A549 (cell line): ENCODE measurements around the gene MAPT.

Experiments
- CEBPB ChIP-seq, 2 experiments: fragments of >200 bp in 1 of 2; sonication (Bioruptor Twin) in 1 of 2; formaldehyde crosslinking in 1 of 2; IDR thresholded peaks; 2 replicates each; pipeline ENCODE4 v1.6.1; 2012 to 2016
- CTCF ChIP-seq: fragments of >200 bp; sonication (Bioruptor Twin); formaldehyde crosslinking; IDR thresholded peaks from 3 replicates; pipeline ENCODE4 v1.5.1; 2016
- E2F6 ChIP-seq: IDR thresholded peaks from 2 replicates; pipeline ENCODE4 v1.6.1; 2012; ENCODE audit warnings: low read depth, borderline replicate concordance
- KDM1A ChIP-seq: fragments of 200-600 bp; sonication (generic); IDR thresholded peaks from 2 replicates; pipeline ENCODE4 v1.6.1; 2016; ENCODE audit warnings: low read depth, mild to moderate bottlenecking
- MYC ChIP-seq: IDR thresholded peaks from 2 replicates; pipeline ENCODE4 v1.6.1; 2012; ENCODE audit warnings: mild to moderate bottlenecking, inconsistent platforms, low read length, improper control_type of control experiment, borderline replicate concordance
- PHF8 ChIP-seq: fragments of 200-600 bp; sonication (generic); IDR thresholded peaks from 2 replicates; pipeline ENCODE4 v1.6.1; 2016; ENCODE audit warnings: low read depth, mild to moderate bottlenecking, antibody characterized with exemption, moderate library complexity, borderline replicate concordance
- POLR2A ChIP-seq: IDR thresholded peaks from 2 replicates; pipeline ENCODE4 v1.6.1; 2012; ENCODE audit warnings: mild to moderate bottlenecking, low read length
- RAD21 ChIP-seq, 2 experiments: fragments of >200 bp in 1 of 2; sonication (Bioruptor Twin) in 1 of 2; formaldehyde crosslinking in 1 of 2; IDR thresholded peaks in 1 of 2; conservative IDR thresholded peaks in 1 of 2; 2 replicates in 1 of 2; 3 replicates in 1 of 2; pipeline ENCODE4 v1.6.1; 2012 to 2018; ENCODE audit warnings: inconsistent platforms in 1 of 2
- RFX5 ChIP-seq: fragments of 450-650 bp; IDR thresholded peaks from 2 replicates; pipeline ENCODE4 v1.7.1; 2014; ENCODE audit warnings: antibody characterized with exemption, mild to moderate bottlenecking, moderate library complexity
- SMC3 ChIP-seq: fragments of >200 bp; sonication (Bioruptor Twin); formaldehyde crosslinking; IDR thresholded peaks from 3 replicates; pipeline ENCODE4 v1.6.1; 2018; ENCODE audit warnings: inconsistent platforms

- no peak for TF ChIP-seq CTCF
- no peak for TF ChIP-seq POLR2A
- TF ChIP-seq RFX5: no peak
- TF ChIP-seq CEBPB (IDR thresholded peaks at IDR 0.05): no peak
- no peak for TF ChIP-seq RAD21 (conservative IDR thresholded peaks at IDR 0.05 in 1 of 2, IDR thresholded peaks at IDR 0.05 in 1 of 2)
- no peak for TF ChIP-seq SMC3
- no peak for TF ChIP-seq PHF8
- no peak for TF ChIP-seq E2F6
- TF ChIP-seq MYC: no peak
- no peak for TF ChIP-seq KDM1A
Measured at GRCh38 chr17:46001390-46002310, 107.3 kb downstream of the MAPT start.
